HCEC 1CT (cell line): Measurements from ENCODE around the gene MGAT3.

Experiments
- DNase-seq: peaks from one replicate; pipeline ENCODE4 v3.0.0-alpha.2; 2017

Gene MGAT3

DNA sequence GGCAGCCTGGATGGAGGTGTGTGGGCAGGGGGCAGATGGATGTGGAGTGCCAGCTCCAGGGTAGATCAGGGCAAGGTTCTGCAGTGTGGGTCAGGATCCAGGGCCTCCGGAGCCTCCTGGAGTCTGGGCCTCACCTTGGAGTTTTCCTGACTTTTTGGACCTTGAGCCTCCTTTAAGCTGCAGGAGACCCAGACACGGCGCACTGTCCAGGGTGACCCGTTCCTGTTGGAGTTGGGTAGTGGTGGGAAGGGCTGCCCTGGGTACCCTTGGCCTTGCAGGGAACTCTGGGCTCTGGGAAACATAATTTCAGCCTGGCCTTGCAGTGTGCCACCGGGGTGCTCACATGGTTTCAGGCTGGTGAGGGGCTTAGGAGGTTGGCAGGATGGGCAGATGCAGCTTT is 17.0 kb downstream of the MGAT3 start:
- no peak for DNase-seq

DNA sequence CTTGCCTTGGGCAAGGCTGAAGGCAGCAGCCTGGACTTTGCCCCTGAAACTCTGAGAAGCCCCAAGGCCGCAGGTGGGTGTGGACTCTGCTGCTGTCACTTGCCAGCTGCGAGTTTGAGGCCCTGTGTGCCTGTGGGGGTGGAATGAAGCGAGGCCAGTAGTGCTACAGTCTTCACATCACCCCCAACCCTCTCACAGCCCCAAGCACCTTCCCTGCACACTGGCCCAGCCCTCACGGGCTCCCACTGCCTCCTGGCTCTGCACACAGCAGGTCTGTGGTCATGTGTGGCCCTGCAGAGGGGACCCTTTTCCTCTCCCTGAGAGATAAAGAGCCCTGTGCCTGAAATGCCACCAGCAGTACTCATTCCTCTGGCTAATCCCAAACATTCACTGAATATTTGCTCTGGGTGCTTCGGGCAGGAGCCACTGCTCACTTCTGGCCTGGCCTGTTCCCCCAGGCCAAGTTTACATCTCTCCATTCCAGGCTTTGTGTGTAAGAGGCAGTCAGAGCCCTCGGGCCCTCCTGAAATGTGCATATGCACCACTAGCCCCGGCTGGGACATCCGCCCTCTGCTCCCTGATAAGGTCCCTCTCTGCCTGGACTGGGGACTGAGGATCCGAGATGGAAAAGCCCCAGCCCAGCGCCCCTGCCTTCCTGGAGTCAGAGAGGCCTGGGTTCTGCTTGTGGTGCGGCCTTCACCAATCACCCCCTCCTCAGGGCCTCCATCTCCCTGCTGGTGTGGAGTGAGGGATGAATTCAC is 17.7 kb downstream of the MGAT3 start:
- no peak for DNase-seq

DNA sequence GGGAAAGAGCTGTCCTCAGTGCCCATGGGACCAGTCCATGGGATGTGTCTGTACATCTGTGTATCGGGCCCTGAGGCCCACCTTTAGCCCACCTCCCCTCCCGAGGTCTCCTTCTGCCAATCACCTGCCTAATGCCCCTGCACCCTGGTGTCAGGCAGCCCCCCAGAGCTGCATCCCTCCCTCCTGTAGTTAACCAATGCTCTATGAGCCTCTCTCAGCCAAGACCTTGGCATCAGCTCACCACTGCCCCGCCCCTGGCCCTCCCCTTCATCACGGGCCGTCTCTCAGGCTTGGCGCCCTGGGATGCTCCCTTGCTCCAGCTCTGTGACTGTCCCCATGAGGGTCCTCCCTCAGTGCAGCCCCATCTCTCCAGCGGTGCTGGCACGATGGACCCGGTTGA is 18.5 kb downstream of the MGAT3 start:
- no peak for DNase-seq

DNA sequence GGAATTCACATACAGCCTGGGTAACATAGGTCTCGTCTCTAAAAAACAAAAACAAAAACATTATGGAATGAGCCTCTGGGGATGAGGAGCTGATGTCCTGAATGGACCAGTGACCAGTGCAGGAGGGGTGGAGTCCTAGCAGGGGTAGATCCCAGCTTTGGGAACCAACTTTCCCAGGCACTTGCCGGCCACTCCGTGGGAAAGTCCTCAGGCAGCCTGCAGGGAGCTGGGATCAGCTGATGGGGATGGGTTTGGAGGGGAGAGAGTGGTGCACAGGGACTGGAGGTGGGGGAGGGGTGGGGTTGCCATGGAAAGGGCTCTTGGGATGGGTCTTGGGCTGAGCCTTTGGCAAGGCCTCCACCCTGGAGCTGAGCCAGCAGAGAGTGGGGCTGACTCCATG is 19.1 kb downstream of the MGAT3 start:
- DNase-seq = no peak

DNA sequence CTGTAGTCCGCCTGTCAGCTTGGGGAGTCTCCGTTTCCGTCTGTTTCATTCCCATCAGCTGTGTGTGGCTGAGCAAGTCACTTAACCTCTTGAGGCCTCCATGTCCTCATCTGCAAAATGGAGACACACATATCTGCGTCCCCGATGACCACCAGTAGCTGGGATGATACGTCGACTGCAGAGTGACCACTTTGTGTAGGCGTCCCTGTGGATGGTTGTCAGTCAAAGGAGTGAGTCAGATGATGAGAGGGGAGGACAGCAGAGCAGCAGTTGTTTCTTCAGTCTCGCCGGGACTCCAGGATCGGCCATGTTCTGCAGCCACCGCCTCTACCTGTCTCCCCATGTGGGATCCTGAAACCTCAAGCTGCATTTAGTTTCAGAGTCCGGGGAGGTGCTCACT is 19.9 kb downstream of the MGAT3 start:
- no peak for DNase-seq

DNA sequence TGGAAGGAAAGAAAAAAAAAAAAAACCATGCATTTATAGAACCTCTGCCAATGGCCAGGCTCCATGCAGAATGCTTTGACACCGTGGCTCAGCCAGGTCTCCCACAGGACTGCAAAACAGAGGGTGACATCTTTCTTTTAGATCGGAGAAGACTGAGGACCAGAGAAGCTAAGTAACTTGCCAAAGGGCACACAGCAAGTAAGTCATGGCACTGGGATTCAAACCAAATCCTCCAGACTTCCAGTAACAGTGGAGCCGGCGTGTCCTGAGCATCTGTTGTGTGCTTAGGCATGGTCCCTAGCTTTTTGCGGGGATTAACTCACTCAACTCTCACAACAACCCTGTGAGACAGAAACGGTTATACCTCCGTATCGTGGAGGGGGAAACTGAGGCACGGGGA is 20.7 kb downstream of the MGAT3 start:
- no peak for DNase-seq

DNA sequence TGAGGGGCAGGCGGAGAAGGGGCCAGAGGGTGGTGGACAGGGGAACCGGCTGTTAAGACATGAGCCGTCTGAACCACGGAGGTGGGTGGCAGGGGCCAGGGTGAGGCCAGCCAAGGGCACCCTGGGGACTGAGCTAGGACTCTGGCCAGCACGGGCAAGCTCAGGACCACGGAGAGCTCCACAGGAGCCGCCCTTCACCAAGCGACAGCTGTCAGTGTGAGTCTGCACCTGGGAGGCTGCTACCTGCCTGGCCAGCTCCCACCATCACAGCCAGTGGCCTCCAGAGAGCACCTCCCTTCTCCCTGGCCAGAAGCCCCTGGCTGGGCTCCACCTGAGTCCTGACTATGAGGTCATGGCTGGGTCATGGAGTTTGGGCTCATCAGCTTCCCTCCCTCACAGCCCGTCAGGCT is 21.6 kb downstream of the MGAT3 start:
- no peak for DNase-seq

DNA sequence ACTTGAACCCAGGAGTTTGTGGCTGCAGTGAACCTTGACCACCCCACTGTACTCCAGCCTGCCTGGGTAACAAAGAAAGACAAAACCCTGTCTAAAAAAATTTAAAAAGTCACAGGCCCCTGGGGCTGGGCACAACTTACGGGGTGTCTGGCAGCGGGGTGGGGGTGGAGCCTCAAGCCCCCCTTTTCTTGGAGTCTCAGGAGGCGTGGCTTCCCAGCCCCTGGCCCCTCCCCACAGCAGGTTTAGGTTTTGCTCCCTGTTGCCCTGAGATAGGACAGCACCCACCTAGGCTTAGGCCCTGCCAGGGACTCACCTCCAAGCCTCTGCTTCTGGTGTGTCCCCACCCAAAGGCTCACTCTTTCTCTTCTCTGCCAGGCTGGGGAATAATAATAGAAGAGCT is 22.4 kb downstream of the MGAT3 start:
- no peak for DNase-seq

DNA sequence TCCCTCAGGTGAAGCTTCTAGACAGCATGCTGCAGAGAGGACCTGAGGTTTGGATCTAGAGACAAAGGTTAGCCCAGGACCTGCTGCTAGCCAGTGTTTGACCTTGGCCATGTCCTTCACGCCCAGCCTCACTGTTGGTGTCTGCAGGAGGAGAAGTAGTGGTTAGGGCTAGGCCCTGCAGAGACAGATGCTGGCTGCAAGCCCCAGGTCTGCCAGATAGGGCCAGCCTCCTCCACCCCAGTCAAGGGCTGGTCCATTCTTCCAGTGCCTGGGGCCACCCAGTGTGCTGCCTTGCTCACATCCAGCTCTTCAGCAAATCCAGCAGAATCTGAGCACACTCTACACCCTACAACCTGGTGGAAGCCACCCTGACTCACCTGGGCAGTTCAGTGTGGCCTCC is 23.7 kb downstream of the MGAT3 start:
- DNase-seq = no peak

DNA sequence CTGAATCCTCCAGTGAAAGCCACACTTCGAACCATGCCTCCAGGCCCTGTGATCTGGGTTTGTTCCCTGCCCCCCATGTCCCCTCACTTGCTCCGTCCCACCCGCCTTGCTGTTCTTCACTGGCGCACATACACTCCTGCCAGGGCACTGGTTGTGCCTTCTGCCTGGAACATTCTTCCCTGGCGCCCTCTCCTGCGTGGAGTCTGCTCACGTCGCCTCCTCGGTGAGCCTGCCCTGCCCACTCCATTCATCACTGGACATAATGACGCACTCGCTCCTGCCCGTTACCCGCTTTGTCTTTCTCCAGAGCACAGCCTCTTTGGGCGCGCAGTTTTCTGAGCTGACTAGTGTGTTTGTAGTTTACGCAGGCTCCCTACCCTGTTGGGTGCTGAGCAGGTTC is 24.2 kb downstream of the MGAT3 start:
- DNase-seq = no peak

DNA sequence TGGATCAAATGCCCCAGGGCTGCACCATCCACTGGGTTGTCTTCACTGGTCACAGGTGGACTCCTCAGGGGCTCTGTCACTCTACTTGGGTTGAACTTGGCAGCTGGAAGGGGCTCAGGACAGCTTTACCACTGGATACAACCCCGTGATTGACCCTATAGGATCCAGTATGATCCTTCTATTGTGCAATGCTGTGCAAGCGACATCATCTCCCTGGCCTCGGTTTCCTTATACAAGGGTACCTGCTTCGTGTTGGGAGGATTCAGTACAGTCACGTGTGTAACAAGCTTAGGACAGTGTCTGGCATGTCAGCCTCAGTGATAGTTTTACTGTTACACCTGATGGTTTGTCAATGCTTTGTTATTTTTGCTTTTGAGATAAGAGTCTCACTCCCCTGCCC is 24.8 kb downstream of the MGAT3 start:
- no peak for DNase-seq

DNA sequence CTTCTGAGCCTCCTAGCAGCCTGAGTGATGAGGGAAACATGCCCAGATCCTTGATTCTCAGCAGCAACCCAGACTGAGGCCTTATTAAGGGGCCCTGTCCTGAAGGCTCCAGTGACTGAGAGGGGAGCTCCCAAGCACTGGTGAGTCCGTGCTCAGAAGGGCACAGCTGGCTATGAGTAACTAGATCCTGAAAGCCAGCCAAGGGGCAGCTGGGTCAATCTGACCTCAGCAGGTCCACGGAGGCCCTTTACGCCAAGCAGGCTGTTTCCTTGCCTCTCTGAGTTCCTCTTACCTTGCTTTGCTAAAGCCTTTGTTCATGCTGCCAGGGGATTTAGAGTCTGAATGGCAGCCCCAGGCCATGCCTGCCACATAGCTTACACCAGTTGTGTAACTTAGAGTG is 26.0 kb downstream of the MGAT3 start:
- DNase-seq = peak; percentile 81

DNA sequence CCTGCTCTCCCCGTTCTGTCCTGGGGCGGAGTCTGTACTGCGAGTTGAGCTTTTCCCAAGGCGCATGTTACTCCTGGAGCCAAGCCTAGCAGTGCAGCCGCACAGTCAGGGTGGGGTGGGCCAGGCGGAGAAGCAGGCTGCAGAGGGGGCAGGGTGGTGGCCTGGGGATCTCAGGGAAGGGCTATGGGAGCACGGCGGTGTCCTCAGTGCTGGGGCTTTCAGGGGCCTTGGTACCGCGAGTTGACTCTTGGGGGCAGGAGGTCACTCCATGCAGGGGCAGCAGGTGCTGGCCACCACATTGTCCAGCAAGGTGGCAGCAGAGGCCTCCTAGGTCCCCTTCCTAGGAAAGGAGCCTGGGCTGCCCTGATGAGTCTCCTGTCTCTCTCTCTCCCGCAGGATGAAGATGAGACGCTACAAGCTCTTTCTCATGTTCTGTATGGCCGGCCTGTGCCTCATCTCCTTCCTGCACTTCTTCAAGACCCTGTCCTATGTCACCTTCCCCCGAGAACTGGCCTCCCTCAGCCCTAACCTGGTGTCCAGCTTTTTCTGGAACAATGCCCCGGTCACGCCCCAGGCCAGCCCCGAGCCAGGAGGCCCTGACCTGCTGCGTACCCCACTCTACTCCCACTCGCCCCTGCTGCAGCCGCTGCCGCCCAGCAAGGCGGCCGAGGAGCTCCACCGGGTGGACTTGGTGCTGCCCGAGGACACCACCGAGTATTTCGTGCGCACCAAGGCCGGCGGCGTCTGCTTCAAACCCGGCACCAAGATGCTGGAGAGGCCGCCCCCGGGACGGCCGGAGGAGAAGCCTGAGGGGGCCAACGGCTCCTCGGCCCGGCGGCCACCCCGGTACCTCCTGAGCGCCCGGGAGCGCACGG is 30.4 kb downstream of the MGAT3 start:
- DNase-seq = no peak

DNA sequence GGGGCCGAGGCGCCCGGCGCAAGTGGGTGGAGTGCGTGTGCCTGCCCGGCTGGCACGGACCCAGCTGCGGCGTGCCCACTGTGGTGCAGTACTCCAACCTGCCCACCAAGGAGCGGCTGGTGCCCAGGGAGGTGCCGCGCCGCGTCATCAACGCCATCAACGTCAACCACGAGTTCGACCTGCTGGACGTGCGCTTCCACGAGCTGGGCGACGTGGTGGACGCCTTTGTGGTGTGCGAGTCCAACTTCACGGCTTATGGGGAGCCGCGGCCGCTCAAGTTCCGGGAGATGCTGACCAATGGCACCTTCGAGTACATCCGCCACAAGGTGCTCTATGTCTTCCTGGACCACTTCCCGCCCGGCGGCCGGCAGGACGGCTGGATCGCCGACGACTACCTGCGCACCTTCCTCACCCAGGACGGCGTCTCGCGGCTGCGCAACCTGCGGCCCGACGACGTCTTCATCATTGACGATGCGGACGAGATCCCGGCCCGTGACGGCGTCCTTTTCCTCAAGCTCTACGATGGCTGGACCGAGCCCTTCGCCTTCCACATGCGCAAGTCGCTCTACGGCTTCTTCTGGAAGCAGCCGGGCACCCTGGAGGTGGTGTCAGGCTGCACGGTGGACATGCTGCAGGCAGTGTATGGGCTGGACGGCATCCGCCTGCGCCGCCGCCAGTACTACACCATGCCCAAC is 31.2 kb downstream of the MGAT3 start:
- DNase-seq = no peak

DNA sequence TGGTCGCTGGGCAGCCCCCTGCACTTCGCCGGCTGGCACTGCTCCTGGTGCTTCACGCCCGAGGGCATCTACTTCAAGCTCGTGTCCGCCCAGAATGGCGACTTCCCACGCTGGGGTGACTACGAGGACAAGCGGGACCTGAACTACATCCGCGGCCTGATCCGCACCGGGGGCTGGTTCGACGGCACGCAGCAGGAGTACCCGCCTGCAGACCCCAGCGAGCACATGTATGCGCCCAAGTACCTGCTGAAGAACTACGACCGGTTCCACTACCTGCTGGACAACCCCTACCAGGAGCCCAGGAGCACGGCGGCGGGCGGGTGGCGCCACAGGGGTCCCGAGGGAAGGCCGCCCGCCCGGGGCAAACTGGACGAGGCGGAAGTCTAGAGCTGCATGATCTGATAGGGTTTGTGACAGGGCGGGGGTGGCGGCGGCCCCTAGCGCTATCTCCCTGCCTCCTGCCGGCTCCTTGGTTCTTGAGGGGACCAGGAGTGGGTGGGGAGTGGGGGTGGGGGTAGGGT is 31.8 kb downstream of the MGAT3 start:
- DNase-seq = no peak

DNA sequence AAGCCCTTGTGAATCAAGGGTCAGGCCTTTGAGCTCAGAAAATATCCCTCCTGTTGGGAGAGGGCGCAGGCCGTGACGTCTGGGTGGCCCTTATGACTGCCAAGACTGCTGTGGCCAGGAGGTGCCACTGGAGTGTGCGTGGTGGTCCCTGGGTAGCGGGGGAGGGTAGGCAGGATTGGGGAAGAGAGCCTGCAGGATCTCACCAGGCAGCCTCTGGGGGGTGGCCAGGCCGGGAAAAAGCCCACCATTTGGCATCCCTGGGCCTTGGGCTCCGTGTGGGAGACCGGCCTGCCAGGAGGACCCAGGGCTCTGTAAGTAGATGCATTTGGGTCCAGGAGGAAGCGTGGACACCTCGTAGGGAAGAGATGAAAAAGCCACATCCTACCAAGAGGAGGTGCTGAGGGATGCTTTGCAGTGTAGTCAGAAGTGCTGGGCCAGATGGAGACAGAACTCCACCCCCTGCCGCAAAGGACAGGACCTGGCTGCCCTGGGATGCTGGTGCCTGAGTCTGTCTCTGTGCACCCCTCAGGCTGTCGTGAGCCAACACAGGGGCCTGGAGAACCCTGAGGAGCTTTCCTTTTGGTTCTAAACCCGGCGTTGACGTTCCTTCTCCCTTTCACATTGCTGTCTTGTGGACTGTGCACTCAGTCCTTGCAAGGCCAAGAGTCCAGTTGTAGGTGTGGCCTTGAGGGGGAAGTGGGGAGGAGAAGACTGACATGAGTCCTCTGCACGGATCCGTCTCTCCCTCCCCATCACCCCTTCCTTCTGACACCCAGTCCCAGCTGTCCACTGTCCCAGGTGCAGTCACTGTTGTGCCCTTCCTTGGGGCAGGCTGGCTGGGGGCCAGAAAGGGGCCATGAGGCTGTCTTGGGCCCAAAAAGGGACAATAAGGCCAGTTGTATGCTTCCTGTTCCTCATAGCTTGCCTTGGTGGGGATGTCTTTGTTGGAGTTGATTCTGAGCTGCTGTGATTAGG is 32.6 kb downstream of the MGAT3 start:
- DNase-seq = no peak

DNA sequence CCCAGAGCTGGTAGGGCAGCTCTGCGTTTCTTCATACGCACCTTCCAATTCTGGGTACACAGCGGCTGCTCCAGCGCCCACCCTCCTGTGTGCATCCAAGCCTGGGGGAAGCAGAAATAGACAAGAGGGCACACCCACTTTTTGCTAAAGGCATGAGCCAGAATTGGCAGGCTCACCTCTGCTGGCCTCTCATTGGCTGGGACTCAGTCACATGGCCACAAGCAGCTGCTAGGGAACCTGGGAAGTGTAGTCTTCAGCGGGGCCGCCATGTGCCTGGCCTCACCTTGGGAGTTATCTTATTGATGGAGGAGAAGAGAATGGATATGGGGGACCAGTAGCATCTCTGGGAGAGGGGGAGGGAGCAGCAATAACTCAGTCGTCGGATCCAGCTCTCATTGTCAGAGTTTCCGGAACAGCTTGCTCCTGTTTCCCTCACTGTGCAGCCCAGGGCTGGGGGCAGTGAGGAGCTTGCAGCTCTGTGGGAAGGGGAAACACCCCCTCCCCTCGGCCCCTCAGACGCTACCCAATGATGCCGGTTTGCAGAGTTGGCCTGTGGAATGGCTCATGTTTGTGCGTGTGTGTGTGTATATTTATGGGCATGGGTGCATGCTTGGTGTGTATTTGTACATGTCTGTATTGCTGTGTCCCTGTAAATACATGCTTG is 33.5 kb downstream of the MGAT3 start:
- peak; percentile 66 for DNase-seq

DNA sequence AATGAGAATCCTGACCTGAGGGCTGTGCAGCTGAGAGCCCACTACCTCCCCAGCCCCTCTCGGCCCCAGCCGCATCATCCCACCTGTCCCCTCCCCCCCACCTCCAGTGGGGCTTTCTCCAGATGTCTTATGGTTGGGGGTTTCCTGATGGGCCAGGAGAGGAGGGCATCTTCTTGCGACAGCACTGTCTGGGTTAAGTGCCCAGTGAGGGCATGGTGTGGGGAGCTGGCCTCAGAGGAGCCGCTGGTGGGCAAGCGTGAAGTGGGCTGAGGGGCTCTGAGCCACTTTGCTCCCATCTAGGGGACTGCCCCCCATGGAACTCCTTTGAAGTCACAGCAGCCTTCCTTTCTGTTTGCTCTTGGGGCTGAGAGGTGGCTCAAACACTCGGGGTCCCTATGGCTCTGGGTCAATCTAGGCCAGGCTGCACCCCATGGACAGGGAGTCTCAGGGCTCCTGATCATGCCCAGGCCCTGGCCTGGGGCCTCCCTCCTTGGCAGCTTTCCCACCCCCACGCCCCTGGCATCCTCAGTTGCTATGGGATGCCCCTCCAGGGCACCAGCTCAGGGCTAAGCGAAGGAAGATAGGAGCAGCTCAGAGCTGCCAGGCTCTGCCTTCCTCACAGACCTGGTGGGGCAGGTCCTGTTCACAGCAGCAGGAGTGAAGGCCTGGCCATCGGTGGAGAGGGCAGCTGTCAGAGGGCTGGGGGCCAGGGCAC is 34.3 kb downstream of the MGAT3 start:
- DNase-seq = no peak

DNA sequence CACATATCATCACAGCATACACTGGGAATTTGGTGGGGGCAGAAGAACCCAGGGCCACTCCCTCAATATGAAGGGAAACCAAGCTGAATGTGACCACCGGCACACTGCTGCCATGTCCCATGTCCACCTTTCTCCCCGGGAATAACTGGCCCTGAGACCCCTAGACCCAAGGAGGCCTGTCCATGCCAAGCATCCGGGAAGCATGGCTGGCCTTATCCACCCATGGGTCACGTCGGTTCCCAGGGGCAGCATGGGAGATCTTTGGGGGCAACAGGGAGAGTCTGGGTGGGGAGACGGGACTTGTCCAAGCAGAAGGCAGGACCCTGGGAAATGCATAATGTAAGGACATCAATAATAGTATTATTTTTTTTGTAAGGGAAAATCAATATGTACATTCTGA is 34.9 kb downstream of the MGAT3 start:
- no peak for DNase-seq

DNA sequence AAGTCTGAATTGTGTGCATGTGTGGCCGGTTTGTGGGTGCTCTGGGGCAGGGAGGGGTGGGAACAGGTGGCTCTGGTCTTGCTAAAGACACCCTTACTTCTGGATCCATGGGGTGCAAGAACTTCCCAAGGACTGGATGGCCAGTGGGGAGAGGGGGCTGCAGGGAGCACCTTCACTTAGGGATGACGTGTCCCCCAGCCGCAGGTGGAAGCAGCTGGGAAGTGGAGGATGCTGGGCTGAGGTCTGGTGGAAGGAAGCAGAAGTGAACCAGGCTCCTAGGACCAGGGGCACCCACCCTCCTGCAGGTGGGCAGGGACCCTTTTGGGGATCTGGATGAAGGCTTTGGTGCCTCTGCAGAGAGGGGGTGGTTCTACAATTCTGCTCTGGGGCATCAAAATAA is 35.4 kb downstream of the MGAT3 start:
- no peak for DNase-seq

DNA sequence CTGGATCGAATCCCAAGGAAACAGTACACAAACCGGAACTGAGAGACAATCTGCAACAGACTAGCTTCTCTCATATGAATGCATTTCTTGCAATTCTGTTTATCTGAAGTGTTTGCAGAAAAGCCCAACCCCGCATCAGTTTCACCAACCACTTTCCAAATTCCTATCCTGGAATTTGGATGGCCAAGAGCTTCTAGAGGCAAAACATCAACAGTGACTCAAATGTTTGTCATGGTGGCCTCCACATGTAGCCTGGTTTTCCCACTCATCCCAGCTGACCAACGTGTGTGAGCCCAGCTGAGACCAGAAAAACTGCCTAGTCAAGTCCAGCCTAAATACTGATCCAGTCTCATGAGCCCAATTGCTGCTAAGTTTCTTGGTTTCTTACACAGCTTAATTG is 36.9 kb downstream of the MGAT3 start:
- DNase-seq = peak; percentile 92
